OCI-LY7 (cell line): ENCODE data around the gene PPP2R5C. TPM values are rescaled to one million over a fixed set of nuclear protein-coding genes. Genes with fewer than 3 reads are reported as not detected.
A peak's percentile ranks its signal among the peaks of the same experiment; 100 is the strongest.

Experiments
- BruUV-seq: library from RNA; stranded (reverse); fragments of 400-500 nt; replicated peaks from 2 replicates; lab custom pipeline; 2021; lab: Mats Ljungman, UMichigan
- CTCF ChIA-PET: fragments of 300-600 bp; sonication (Branson Sonifier 250); formaldehyde crosslinking; loops from one replicate; lab custom pipeline; 2022; ENCODE audit warnings: antibody characterized with exemption; ENCODE audit not compliant: unreplicated experiment; lab: Charles Lee
- POLR2A ChIA-PET: fragments of 300-600 bp; sonication (Branson Sonifier 250); formaldehyde crosslinking; loops from one replicate; lab custom pipeline; 2022; ENCODE audit warnings: antibody characterized with exemption; lab: Charles Lee
- DNase-seq: peaks from one replicate; pipeline ENCODE4 v3.0.0-alpha.2; 2015; ENCODE audit warnings: low spot score
- H2AFZ ChIP-seq: fragments of 200-600 bp; sonication (generic), shearing (Covaris generic); 2 replicates; pipeline ENCODE4 v1.6.1; 2014; ENCODE audit warnings: mild to moderate bottlenecking, antibody characterized with exemption, low read length, moderate library complexity
- H3K27ac ChIP-seq: fragments of 200-600 bp; sonication (generic); 2 replicates; pipeline ENCODE4 v1.5.1; 2014; ENCODE audit warnings: mixed run types, low read depth, mild to moderate bottlenecking, moderate library complexity, low read length, inconsistent platforms; ENCODE audit not compliant: poor library complexity, severe bottlenecking
- H3K36me3 ChIP-seq: fragments of 200-600 bp; sonication (generic); 2 replicates; pipeline ENCODE4 v1.6.1; 2014; ENCODE audit warnings: mild to moderate bottlenecking, antibody characterized with exemption, low read length, moderate library complexity, mixed read lengths; ENCODE audit not compliant: insufficient read depth
- H3K4me1 ChIP-seq: fragments of 200-600 bp; sonication (generic); 2 replicates; pipeline ENCODE4 v1.5.1; 2014; ENCODE audit warnings: mild to moderate bottlenecking, low read length; ENCODE audit not compliant: insufficient read depth, poor library complexity, severe bottlenecking
- H3K4me2 ChIP-seq: fragments of 200-600 bp; sonication (generic); 2 replicates; pipeline ENCODE4 v1.6.1; 2014; ENCODE audit warnings: mild to moderate bottlenecking, low read length
- H3K4me3 ChIP-seq: fragments of 200-600 bp; sonication (generic); 2 replicates; pipeline ENCODE4 v1.5.1; 2014; ENCODE audit warnings: mild to moderate bottlenecking, low read depth, low read length; ENCODE audit not compliant: poor library complexity, severe bottlenecking
- H3K79me2 ChIP-seq: fragments of 200-600 bp; sonication (generic); 2 replicates; pipeline ENCODE4 v1.6.1; 2016; ENCODE audit warnings: low read depth, mild to moderate bottlenecking, low read length, moderate library complexity, mixed read lengths; ENCODE audit not compliant: insufficient read depth
- H3K9me2 ChIP-seq: fragments of 200-600 bp; sonication (generic); 2 replicates; pipeline ENCODE4 v1.6.1; 2016; ENCODE audit warnings: mild to moderate bottlenecking, low read length, mixed read lengths; ENCODE audit not compliant: insufficient read depth
- H3K9me3 ChIP-seq: fragments of 200-600 bp; sonication (generic); 2 replicates; pipeline ENCODE4 v1.6.1; 2014; ENCODE audit warnings: mild to moderate bottlenecking, mixed run types, low read length, mixed read lengths
- H4K20me1 ChIP-seq: fragments of 200-600 bp; sonication (generic); 2 replicates; pipeline ENCODE4 v1.6.1; 2014; ENCODE audit warnings: mild to moderate bottlenecking, antibody characterized with exemption, low read length, moderate library complexity, mixed read lengths; ENCODE audit not compliant: insufficient read depth
- EZH2phosphoT487 ChIP-seq: fragments of 200-600 bp; sonication (generic); IDR thresholded peaks from 2 replicates; pipeline ENCODE4 v1.6.1; 2018; ENCODE audit warnings: low read depth, borderline replicate concordance, mild to moderate bottlenecking, mixed run types, antibody characterized with exemption, low read length, moderate library complexity, mixed read lengths
- intact Hi-C: fragments of 100-400 bp; cut with micrococcal nuclease; formaldehyde crosslinking; loops from one replicate; pipeline ENCODE4 v1.10.0; 2022; ENCODE audit not compliant: unreplicated experiment
- total RNA-seq, 2 experiments: library from RNA; depleted of rRNA in 1 of 2; stranded (reverse); fragments of >200 nt in 1 of 2; shearing (Covaris generic) in 1 of 2; gene quantifications; 2 replicates each; pipeline ENCODE4 v1.2.3, GENCODE V29; 2014 to 2022
- TF ChIP-seq, protein P1 (sequence below): fragments of 200-600 bp; sonication (generic); conservative IDR thresholded peaks from 2 replicates; pipeline ENCODE4 v1.5.1; 2014; ENCODE audit warnings: mild to moderate bottlenecking, antibody characterized with exemption, low read length, moderate library complexity, mixed read lengths

PPP2R5C gene
- total RNA-seq, 2 experiments from 2014 or later = 161 to 236 TPM

DNA sequence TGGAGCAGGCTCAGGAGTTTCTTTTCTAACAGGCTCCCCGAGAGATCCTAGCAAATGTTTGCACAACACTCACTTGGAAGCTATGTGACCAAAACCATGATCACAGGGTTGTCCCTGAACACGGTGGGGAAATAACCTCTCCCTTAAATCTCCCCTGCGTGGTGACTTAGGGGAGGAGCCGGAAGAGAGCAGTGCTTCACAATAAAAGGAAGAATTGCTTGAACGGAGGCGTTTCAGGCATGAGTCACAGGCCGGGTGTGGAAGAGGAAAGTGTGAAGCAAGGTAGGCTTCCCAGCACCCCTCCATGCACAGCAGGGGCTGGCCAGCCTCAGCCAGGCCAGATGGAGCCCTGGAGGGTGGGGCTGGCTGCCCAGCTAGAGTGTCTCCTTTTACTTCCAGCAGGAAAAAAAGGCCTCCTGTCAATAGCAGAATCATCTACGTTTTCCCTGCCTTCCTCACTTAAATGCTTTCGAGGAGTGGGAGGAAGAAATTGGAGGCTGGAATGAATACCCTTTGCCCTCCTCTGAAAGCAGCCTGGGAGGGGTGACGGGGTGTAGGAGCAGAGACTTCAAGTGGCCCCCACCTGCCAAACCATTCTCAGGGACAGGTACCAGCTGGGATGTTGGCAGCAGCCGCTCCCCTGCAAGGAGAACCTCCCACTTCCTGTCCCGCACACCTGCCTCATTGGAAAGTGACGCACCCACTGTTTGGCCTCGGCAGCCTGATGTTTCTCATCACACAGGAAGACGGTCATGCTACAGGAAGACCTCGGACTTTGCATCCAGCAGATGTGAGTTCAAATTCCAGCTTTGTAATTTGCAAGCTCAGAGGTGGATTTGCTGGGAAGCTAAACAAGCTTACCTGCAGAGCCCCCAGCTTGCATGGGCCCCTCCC, 30.1 kb upstream of the PPP2R5C start:
- peak overlapping the region; percentile 34; the same call in 1 of the 2 replicates for H3K4me2 ChIP-seq
- peaks cover 9% of the 10 kb centered on the region for H3K4me1 ChIP-seq
- no peaks in the 10 kb centered on the region for H4K20me1 ChIP-seq
- H3K27ac ChIP-seq = no peak overlapping the region
- DNase-seq = peak; percentile 46
- no peaks in the 10 kb centered on the region for H3K36me3 ChIP-seq
- no peaks in the 10 kb centered on the region for H3K79me2 ChIP-seq
- POLR2A ChIA-PET = interaction anchor here (0.7 to 1.5 kb wide), 3 partner anchors 17 to 61 kb away, joined by 3 to 6 read pairs (median 4); no protein-coding TSS in a partner anchor
- no TSS peak for BruUV-seq
- H3K9me2 ChIP-seq = no peaks in the 10 kb centered on the region
- H2AFZ ChIP-seq = no peak overlapping the region; the same call in 1 of the 2 replicates
- H3K9me3 ChIP-seq = no peaks in the 10 kb centered on the region
- intact Hi-C loops = no loop called here
- CTCF ChIA-PET = no interaction called here
- no peak for TF ChIP-seq EZH2phosphoT487
- TF ChIP-seq, protein P1, sequence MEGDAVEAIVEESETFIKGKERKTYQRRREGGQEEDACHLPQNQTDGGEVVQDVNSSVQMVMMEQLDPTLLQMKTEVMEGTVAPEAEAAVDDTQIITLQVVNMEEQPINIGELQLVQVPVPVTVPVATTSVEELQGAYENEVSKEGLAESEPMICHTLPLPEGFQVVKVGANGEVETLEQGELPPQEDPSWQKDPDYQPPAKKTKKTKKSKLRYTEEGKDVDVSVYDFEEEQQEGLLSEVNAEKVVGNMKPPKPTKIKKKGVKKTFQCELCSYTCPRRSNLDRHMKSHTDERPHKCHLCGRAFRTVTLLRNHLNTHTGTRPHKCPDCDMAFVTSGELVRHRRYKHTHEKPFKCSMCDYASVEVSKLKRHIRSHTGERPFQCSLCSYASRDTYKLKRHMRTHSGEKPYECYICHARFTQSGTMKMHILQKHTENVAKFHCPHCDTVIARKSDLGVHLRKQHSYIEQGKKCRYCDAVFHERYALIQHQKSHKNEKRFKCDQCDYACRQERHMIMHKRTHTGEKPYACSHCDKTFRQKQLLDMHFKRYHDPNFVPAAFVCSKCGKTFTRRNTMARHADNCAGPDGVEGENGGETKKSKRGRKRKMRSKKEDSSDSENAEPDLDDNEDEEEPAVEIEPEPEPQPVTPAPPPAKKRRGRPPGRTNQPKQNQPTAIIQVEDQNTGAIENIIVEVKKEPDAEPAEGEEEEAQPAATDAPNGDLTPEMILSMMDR = no peak
- H3K4me3 ChIP-seq = no peak overlapping the region

DNA sequence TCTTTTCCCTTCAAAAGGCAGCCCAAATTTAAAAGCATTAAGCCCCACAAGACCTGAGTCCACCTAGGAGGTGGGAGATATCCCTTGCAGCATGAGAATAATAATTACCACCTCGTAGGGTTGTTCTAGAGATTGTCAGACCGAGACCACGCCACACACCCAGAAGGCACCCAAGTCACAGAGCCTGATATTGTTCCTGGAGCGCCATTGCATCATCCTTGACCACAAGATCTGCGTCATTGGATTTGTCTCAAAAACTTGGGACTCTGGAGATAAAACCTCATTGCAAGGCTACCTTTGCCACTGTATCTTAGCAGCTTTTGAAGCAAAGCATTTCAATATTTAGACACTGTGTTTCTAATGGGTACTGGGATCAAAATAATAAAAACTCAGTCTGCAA, 29.4 kb upstream of the PPP2R5C start:
- Histone ChIP-seq H3K9me2 (no peaks in the 10 kb centered on the region), H3K9me3 (no peaks in the 10 kb centered on the region), H4K20me1 (no peaks in the 10 kb centered on the region), H3K4me3 (no peak overlapping the region), H3K36me3 (no peaks in the 10 kb centered on the region), H2AFZ (no peak overlapping the region; the same call in 1 of the 2 replicates), H3K4me1 (peaks cover 9% of the 10 kb centered on the region), H3K4me2 (peak overlapping the region; percentile 34; the same call in 1 of the 2 replicates), H3K27ac (no peak overlapping the region), H3K79me2 (no peaks in the 10 kb centered on the region)
- no peak for DNase-seq
- BruUV-seq = no TSS peak
- POLR2A ChIA-PET = no interaction called here
- CTCF ChIA-PET = no interaction called here
- TF ChIP-seq, protein P1 = no peak
- TF ChIP-seq EZH2phosphoT487 = no peak
- intact Hi-C loops = no loop called here

DNA sequence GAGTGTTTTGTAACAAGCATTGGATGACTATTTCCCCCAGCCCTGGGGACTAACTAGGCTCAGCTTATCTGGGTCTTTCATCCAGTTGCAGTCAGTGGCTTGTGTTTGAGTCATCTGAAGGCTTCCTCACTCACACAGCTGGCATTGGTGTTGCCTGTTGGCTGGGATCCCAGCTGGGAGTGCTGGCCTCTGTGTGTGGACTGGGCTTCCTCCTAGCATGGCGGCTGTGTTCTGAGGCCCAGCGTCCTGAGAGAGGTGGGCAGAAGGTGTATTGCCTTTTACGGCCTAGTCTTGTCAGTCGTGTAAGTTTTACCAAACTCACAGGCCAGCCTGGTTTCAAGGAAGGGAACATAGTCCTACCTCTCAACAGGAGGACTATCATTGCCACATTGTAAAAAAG, 28.3 kb upstream of the PPP2R5C start:
- Histone ChIP-seq H3K4me1 (peaks cover 9% of the 10 kb centered on the region), H3K9me2 (no peaks in the 10 kb centered on the region), H3K4me3 (no peak overlapping the region), H3K36me3 (no peaks in the 10 kb centered on the region), H3K4me2 (no peak overlapping the region), H2AFZ (no peak overlapping the region), H3K79me2 (no peaks in the 10 kb centered on the region), H3K27ac (no peak overlapping the region), H3K9me3 (no peaks in the 10 kb centered on the region), H4K20me1 (no peaks in the 10 kb centered on the region)
- no peak for TF ChIP-seq EZH2phosphoT487
- TF ChIP-seq, protein P1 = no peak
- no peak for DNase-seq
- ChIA-PET POLR2A (interaction anchor here (0.7 kb wide), 1 partner anchor 193 kb away, joined by 3 read pairs; no protein-coding TSS in a partner anchor), CTCF (no interaction called here)
- intact Hi-C loops = no loop called here
- BruUV-seq = no TSS peak
